GM19395 (cell line): ENCODE data around the gene TMEM82.
A peak's percentile ranks its signal among the peaks of the same experiment; 100 is the strongest.
"Not testable (repeated sequence)": the region's sequence is repeated elsewhere in the genome, so short reads cannot be mapped to it uniquely, and the experiment has no call there.

Experiments used
- ATAC-seq: cut with Tn5 transposase; IDR thresholded peaks from one replicate; pipeline ENCODE4 v1.9.1; 2021; ENCODE audit warnings: mild to moderate bottlenecking, moderate library complexity; ENCODE audit not compliant: unreplicated experiment

Gene TMEM82

DNA sequence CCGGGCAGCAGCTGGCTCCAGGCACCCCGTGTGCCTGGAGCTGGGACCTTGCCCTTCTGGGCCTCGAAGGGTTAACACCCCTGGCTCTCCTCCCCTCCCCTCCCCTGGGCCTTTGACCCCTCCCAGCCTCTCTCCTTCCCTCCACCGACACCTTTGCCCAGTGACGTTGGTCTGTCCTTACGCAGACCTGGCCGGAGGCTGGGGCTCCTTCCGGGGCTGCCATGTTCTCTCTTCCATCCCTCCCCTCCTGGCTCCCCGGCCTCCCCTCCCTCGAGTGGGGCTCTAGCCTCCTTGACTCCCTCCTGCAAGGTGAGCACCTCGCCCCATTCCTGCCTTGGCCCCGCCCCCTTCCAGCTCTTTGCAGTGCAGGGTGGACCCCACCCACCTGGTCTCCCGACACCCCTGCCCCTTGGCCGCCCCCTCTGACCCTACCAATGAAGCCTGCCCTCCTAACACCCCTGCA lies at the start of gene TMEM82:
TSS of gene TMEM82 (plus strand) at position 161 of the 463 bp plus-strand sequence. CDS start at position 222, 61 bp downstream.
- no peak for ATAC-seq

DNA sequence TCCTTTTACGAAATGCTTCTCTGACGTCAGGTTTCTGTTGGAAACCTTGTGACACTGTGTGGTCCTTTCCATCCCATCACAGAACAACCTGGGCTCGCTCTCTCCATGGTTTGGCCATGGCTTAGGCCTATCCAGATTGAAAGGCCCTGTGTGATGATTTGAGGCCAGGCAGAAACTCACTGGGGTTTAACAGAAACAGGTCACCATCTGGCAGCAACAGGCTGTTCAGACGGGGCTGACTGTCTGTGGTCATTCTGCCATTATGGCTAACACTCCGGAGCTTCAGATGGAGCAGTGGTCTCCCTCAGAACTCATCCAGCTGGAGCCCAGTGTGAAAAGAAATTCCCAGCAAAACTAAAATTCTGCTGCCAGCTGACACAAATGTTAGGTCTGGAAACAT lies 48.9 kb upstream of the TMEM82 start:
- ATAC-seq: no peak

DNA sequence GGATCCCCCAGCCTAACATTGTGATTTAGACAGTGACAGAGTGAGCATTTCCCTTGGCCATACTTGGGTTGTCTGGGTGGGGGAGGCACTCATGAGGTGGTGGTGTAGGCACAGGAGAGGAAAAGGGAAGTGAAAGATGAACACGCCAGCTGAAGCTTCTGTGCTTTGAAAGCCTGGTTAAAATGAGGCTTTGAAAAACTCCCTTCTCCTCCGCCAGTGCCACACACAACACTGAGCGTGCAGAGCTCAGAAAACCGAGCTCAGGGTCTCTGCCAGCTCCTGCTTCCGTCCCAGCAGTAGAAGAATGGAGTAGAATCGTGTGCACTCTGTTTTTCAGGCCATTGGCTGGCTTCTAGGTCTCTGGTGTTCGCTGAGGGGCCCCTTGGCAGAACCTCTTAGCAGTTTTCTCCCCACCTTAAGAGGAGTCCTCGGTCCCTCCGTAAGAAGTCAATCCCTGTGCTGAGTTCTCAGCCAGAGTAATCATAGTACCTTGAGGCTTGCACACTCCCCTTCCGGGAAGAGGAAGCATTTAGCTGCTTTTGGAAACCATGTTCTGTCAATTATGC lies 45.3 kb upstream of the TMEM82 start:
- ATAC-seq: peak; percentile 91

DNA sequence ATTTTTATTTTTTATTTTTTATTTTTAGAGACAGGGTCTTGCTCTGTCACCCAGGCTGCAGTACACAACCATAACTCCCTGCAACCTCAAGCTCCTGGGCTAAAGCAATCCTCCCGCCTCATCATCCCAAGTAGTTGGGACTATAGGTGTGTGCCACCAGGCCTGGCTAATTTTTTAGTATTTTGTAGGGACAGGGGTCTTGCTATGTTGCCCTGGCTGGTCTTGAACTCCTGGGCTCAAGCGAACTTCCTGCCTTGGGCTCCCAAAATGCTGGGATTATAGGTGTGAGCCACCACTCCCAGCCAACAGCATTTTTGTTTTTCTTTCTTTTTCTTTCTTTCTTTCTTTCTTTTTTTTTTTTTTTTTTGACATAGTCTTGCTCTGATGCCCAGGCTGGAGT lies 44.1 kb upstream of the TMEM82 start:
- ATAC-seq: no peak

DNA sequence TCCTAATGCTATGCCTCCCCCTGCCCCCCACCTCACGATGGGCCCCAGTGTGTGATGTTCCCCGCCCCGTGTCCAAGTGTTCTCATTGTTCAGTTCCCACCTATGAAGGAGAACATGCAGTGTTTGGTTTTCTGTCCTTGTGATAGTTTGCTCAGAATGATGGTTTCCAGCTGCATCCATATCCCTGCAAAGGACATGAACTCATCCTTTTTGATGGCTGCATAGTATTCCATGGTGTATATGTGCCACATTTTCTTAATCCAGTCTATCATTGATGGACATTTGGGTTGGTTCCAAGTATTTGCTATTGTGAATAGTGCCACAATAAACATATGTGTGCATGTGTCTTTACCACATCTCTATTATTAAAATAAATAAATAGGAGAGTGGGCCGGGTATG lies 43.0 kb upstream of the TMEM82 start:
- not testable (repeated sequence) for ATAC-seq

DNA sequence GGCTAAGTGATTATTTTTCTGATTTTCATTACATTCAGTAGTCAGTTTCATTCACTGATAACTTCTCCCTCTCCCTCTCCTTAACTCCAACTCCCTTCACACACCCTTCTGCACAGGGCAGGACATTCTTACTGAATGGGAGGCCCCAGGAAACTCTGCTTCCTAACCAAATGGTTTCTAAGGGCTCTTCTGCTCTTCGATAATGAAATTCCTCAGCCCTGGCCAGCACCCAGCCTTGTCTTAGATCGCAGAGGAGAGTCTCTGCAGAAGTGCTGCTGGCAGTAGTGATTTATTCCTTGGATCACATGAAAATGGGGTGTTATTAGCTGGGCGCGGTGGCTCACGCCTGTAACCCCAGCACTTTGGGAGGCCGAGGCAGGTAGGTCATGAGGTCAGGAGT lies 41.8 kb upstream of the TMEM82 start:
- no peak for ATAC-seq

DNA sequence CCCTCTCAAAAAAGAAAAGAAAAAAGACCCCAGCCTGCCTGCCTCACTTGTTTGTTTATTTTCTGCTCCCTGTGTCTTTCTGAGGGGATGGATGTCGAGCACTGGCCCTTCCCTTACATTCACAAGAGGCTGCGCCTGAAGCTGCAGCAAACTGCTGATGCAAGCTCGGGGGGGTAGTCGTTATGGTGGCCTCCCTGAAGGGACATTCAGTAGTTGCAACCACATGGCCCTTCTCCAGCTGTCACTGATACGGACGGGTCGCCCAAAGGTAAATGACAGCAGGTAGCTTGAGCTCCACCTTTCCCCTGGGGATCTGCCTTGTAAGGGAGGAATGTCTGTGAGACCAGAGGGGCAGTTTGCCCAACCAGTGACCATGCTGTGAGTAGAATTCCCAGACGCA lies 40.5 kb upstream of the TMEM82 start:
- ATAC-seq: no peak

DNA sequence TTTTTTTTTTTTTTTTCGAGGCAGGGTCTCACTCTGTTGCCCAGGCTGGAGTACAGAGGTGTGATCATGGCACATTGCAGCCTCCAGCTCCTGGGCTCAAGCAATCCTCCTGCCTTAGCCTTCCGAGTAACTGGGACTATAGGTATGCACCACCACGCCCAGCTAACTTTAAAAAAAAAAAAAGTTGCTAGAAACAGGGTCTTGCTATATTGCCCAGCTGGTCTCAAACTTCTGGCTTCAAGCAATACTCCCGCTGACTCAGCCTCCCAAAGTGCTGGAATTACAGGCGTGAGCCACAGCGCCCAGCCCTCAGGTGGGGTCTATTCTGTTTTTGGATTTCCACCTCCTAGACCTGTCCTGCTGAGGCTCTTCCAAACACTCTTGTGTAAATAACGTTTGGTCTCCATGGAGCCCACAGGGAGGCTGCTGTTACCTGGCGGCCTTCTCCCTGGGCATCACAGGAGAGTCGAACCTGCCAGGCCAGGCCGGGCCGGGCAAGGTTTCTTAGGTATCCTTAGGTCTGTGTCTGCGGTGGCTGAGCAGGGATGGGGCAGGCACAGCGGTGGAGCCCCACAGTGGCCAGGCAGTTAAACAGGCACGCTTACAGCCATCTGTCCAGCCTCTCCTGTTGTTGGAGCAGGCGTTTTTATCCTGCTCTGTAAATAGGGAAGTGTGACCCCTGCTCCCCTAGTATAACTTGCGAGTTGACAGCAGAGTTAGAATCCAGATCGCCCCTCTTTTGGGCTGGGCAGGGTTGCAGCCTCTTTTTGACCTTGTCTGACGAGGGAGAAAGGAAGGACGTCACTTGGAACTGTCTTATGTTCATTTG lies 39.4 kb upstream of the TMEM82 start:
- no peak for ATAC-seq

DNA sequence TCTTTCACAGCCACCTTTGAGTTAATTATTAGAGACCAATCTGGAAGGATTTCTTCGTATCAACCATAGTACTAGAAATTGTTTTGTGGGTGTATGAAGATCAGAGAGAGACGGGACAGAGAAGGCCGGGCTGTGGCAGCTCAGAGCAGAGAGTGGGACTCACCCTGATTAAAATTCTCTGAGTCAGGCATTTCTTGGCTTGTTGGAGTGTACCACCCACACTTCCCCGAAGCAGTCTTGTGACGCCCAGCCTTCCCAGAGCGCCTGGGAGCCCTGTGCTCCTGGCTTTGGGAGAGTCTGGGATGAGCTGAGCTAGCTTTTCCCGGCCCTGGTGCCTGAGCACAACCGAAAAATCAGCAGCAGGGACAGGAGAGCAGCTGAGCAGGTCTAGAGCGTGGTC lies 38.7 kb upstream of the TMEM82 start:
- no peak for ATAC-seq

DNA sequence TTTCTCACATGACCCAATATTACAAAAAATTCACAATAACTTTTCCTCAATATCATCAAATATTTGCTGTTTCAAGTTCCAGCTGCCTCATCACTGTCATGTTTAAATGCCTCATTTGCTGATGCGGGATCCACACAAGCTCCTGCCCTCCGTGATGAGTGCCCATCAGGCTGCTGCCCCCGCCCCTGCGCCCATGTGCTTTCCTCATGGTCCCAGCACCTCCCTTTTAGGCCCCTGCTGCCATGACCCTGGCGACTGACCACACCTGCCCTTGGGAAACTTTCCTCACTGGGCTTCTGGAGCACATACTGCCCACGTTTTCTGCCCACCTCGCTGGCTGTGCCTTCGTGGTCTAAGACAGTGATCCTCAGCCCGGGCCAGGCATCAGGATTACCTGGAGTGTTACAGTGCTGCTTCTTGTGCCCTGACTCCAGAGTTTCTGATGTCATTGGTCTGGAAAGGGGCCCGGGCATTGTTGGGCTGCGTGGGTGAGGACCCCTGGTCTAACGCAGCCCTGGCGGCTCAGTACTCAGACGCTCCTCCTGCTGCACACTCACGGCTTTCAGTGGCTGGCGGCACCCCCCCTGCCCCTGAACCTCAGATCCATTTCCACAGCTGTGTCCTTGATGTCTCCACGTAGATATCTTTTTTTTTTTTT lies 37.6 kb upstream of the TMEM82 start:
- ATAC-seq: no peak

DNA sequence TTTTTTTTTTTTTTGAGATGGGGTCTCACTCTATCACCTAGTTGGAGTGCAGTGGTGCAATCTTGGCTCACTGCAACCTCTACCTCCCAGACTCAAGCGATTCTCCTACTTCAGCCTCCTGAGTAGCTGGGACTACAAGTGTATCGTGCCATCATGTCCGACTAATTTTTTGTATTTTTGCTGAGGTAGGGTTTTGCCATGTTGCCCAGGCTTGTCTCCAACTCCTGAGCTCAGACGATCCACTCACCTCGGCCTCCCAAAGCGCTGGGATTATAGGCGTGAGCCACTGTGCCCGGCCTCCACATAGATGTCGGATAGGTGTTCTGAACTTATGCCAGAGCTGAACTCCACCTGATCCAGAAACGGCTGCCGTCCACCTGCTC lies 37.1 kb upstream of the TMEM82 start:
- no peak for ATAC-seq

DNA sequence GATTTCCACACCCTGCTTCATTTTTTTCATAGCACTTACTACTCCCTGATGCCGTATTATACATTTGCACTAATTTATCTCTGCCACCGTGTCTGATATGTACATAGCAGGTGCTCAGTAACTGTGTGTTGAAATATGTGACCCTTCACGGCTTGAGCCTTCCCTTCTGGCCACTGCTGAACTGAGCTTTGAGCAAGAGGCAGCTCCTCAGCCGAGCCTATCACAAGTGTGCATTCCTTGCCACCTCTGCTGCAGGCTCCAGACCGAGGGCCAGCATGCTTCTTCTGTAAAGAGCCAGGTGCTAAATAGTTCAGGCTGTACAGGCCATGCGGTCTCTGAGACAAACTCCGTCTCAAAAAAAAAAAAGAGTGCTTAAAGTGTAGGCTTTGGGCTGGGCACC lies 35.5 kb upstream of the TMEM82 start:
- ATAC-seq: no peak

DNA sequence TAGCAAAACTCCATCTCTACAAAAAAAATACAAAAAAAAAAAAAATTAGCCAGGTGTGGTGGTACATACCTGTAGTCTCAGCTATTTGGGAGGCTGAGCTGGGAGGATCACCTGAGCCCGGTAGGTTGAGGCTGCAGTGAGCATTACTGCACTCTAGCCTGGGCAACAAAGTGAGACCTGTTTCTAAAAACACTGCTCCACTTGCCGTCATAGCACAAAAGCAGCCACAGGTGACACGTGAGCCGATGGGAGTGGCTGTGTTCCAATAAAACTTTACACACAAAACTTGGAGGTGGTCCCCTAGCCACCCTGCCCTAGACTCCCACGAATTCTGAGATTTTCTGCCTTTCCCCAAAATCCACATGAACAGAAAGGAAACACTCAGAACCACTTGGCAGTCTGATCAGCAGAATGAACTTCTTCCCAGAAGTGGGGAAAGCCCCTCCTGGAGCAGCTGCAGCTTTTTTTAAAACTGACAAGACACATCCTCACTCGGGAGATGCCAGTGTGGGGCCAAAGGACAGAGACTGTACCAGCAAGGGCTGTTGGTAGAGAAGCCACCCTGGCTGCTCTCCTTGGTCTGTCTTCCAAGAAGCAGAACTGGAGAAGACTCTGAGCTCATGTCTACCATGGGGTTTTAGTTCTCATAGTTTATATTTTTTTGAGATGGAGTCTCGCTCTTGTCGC lies 34.9 kb upstream of the TMEM82 start:
- no peak for ATAC-seq

DNA sequence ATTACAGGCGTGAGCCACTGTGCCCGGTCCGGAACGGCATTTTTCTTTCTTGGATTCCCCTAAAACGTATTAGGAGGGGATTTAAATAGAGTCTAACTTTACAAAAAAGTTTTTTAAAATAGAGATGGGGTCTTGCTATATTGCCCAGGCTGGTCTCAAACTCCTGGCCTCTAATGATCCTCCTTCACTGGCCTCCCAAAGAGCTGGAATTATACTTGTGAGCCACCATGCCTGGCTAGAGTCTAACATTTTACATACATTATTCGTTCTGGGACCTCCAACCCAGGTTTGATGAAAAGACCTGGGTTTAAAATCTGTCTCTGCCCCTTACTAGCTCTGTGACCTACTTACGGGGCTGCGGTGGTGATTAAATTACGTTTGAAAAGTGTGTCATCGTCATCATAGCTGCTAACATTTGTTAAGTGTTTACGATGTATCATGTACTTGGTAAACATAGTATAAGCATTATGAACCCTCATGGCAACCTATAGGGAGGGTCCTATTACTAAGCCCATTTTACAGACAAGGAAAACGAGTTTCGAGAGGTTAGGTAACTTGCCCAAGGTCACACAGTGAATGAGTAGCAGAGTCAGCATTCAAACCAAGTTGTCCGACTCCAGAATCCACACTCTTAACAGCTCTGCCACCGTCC lies 33.7 kb upstream of the TMEM82 start:
- ATAC-seq: no peak

DNA sequence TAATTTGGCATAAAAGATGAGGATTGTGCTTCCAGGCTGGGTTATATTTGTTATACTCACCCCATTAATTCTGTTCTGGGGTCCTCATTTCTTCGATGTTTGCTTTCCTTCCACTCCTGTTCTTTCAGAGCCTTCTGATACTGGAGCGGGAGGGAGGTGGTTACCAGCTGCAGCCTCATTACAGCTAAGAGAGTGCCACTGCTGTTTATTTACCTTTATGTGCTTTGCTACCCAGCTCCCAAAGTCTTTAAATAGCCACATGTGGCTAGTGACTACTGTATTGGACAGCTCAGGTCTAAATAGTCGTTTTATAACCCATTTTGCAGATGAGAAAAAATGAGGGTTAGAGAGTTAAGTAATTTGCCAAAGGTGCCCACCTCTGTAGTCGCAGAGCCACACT lies 33.1 kb upstream of the TMEM82 start:
- no peak for ATAC-seq

DNA sequence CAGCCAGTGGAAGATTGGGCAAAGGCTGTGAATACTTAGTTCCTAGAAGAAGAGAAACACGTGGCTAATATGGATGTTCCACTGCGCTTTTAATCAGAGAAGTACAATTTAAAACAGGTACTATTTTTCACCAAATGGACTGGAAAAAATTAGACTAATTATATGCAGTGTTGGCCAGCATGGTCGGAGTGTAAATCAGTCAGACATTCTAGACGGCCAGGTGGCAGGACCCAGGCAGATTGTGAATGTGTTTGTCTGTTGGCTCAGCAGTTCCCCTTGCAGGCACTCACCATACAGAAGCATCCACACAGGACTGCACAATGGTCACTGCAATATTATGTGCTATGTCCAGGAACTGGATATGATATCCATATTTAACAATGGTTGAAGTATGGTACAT lies 30.1 kb upstream of the TMEM82 start:
- ATAC-seq: no peak

DNA sequence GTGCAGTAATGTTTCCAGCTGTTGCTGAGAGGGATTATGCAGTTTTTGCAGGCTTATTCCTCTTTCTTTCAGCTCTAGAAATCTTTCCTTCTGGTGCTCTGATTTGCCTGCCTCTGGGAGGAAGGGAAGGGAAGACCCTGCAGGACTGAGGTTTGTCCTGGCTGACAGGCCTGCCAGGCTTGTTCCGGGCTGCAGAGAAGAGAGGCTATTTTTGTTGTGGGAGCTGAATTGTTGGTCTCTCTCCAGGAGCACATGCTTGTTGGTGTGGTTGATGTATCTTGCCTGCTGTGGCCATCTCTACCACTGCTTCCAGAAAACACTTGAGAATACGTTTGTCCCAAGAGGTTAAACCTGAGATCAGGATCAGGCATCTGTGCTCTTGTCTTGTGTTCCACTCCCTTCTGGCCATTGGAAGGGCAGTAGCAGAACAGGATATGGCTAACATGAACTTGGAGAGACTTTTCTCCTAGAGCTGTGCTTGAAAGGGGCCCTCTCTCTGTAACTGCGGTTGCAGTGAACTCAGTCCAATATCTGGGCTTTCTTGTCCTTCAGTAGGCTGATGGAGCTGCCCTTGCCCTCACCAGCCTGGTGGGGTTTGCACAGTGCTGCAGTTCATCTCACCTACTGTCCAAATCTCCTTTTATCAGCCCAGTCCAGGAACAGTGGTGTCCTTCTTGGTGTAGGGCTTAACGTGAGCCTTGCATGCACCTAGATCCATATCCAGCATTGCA lies 27.7 kb upstream of the TMEM82 start:
- no peak for ATAC-seq

DNA sequence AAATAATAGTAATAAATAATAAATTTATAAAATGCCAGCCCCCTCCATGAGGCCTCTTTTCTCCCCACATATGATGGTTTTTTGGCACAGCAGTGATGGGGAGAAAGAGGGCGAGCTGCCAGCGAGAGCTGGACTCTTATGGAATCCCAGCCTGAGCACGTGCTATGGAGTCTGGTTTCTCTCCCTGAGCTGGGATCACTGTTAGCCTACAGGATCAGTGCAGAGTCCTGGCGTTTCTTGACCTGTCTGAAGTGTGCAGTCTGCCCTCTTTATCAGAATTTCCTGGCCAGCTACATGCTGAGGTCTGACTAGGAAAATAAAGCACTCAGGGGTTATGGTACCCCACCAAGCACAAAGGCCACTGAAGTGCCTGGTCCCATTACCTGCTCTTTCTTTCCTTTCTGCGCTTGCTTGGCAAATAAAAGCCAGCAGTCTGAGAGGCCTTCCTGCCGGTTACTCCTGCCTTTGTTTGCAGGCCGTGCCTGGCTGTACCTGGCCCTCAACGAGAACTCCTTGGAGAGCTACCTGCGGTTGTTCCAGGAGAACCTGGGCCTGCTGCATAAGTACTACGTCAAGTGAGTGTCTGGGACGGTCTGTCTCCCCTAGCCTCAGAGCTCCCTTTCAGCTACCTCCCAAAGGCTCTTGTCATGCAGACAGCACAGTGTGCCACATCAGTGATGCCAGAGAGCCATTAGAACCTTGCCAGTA lies 24.7 kb upstream of the TMEM82 start:
- no peak for ATAC-seq

DNA sequence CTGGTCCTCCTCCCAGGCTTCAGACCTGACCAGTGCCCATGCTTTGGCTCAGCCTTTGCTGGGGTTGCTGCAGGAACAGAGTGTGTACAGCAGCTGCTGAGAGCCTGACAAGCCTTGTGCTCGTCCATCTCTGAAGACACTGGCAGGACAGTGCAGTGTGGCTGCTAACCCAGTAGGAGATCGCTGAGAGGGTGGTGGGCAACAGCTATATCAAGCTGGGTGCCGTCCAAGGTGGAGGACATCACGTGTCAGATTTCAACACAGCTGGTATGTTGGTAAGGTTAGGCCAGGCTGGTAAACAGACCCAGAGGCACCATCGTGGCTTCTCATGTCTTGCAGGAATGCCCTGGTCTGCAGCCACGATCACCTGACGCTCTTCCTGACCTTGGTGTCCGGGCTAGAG lies 24.1 kb upstream of the TMEM82 start:
- no peak for ATAC-seq
